Measurements from ENCODE around the gene DNAJA1.

Gene DNAJA1

DNA sequence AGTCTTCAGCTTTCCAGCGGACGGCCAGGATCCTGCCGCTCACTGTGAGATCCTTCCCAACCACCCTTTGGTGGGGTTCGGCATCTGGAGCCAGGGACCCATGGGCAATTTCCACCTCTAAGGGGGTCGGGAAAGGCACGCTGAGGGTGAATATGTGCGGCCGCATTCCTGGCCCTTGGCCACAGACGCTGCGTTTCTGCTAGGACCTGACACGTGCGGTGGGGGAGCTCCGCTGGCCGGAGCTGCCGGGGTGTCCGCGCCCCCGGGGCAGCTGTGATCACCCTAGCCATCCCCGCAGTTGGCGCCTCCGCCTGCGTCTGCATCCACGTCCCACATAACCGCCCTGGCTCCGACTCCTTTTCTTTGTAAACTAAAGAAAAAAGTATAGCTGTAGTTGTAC, 5.3 kb upstream of the DNAJA1 start:
- no peak overlapping the region for H3K4me3 ChIP-seq (ENCODE audit: control insufficient read depth, low read depth, low read length)
- TF ChIP-seq, protein P1, sequence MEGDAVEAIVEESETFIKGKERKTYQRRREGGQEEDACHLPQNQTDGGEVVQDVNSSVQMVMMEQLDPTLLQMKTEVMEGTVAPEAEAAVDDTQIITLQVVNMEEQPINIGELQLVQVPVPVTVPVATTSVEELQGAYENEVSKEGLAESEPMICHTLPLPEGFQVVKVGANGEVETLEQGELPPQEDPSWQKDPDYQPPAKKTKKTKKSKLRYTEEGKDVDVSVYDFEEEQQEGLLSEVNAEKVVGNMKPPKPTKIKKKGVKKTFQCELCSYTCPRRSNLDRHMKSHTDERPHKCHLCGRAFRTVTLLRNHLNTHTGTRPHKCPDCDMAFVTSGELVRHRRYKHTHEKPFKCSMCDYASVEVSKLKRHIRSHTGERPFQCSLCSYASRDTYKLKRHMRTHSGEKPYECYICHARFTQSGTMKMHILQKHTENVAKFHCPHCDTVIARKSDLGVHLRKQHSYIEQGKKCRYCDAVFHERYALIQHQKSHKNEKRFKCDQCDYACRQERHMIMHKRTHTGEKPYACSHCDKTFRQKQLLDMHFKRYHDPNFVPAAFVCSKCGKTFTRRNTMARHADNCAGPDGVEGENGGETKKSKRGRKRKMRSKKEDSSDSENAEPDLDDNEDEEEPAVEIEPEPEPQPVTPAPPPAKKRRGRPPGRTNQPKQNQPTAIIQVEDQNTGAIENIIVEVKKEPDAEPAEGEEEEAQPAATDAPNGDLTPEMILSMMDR (conservative IDR thresholded peaks at IDR 0.05; ENCODE audit: control insufficient read depth, insufficient read depth, low read depth, low read length): no peak
- no peak for DNase-seq (ENCODE audit: low read depth)

DNA sequence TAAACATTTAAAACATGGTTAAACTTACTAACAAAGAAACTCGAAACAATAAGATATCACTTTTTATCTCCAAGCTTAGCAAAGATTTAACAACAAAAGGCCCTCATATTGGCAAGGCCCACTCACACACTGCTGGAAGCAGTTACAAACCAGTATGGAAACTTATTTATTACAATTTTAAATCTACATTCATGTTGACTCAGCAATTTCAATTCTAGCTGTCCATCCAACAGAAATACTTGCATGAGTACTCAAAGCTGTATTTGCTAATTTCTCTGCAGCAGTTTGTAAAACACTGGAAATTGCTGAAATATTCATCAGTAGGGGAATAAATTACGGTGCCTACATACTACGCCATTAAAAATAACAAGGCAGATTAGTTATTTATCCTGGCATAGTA, 2.8 kb upstream of the DNAJA1 start:
- TF ChIP-seq, protein P1 (conservative IDR thresholded peaks at IDR 0.05; ENCODE audit: control insufficient read depth, insufficient read depth, low read depth, low read length): no peak
- no peak overlapping the region for H3K4me3 ChIP-seq (ENCODE audit: control insufficient read depth, low read depth, low read length)
- DNase-seq (ENCODE audit: low read depth): no peak

DNA sequence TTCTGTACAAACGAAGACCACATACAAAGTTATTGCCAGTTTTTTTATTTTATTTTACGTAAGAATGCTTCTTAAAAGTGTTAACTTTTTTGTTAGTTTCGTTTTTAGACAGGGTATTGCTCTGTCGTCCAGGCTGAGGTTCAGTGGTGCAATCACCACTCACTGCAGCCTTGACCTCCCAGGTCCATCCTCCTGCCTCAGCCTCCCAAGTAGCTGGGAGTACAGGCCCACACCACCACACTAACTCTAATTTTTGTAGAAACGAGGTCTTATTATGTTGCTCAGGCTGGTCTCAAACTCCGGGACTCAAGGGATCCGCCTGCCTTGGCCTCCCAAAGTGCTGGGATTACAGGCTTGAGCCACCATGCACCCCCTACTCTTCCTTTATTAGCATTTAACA, 2.3 kb upstream of the DNAJA1 start:
- no peak overlapping the region for H3K4me3 ChIP-seq (ENCODE audit: control insufficient read depth, low read depth, low read length)
- DNase-seq (ENCODE audit: low read depth): no peak
- TF ChIP-seq, protein P1 (conservative IDR thresholded peaks at IDR 0.05; ENCODE audit: control insufficient read depth, insufficient read depth, low read depth, low read length): no peak

DNA sequence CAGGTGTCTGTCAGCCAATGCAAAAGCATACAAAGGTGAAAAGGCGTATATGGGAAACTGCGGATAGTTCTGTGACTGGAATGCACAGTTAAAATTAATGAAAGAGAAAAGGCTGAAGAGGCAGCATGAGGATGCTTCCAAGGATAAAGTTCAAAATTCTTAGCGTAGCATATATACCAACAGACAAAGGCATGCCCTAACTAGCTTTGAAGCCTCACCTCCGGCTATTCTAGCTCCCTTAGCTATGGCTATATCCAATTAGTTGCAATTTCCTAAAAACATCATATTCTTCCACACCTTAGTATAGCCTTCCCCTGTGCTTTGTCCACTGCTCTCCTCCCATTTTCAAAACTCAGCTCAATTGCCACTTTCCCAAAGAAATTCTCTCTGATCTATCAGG, 1.4 kb upstream of the DNAJA1 start:
- DNase-seq (ENCODE audit: low read depth): no peak
- TF ChIP-seq, protein P1 (conservative IDR thresholded peaks at IDR 0.05; ENCODE audit: control insufficient read depth, insufficient read depth, low read depth, low read length): no peak
- H3K4me3 ChIP-seq (ENCODE audit: control insufficient read depth, low read depth, low read length): peak overlapping the region; percentile 97

DNA sequence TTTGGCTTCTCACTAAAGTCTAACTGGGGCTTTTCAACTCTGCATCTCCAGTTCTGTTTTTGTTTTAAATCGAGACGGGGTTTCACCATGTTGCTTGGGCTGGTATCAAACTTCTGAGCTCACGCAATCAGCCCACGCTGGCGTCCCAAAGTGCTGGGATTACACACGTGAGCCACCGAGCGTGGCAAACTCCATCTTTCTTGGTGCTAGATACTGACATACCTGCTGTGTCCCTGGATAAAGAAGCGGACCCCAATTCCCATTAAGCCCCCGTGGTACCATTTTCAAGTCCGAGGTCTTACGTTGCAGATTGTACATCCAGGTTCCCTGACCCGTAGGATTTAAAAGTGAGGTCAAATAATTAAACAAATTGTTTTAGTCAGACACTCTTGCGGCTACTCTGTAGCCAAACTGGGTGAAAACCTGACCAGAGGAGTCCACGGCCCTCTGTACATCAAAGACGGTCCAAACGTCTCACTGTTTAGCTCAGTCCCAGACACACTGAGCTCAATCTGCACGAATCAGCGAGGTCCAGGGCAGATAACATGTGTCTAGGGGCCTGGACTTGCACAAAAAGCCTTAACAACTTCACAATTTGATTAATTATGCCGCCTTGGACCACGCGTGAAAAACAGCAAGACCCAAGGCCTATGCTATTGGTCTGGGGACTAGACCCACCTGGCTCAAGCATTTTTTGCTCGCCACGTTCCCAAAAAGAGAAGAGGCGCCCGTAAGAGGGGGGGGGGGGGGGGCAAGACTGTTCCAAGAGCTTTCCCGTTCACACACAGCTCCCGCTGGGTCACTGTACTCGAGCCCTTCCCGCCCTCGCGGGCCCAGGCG, 727 bp upstream of the DNAJA1 start:
- H3K4me3 ChIP-seq (ENCODE audit: control insufficient read depth, low read depth, low read length): peak overlapping the region; percentile 97
- peak; percentile 51 for DNase-seq (ENCODE audit: low read depth)
- TF ChIP-seq, protein P1 (conservative IDR thresholded peaks at IDR 0.05; ENCODE audit: control insufficient read depth, insufficient read depth, low read depth, low read length): no peak

DNA sequence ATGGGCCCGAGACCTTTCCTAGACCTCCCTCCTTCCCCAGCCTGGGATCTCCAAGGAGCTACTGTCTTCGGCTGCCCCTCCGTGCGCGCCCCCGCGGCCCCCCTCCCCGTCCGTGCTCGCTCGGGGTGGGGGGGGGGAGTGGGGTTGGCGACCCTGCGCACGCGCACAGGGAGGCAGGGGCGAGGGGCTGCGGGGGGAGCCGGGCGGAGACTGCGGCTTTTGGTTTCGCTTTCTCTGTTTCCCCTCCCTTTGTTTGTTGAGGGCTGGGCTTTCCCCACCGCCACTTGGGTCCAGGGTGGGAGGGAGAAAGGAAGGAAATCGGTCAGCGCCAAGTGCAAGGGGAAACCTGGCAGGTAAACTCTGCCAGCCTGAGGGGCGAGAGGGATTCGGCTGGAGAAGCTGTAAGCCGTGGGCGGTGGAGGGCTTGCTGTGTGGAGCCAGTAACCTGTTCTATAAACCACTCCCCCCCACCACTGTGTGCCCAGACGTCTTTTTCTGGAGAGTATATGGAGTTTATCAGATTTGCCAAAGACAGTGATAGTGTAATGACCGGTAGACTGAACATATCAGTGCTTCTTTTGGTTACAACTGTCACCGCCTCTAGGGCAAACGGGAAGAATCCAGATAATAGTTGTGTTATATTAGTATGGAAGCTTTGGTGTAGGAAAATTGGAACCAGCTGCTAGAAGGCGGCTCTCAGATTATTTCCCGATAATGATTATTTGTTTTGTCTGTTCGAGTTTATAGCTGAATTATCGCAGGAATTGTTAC, 684 bp downstream of the DNAJA1 start:
- DNase-seq (ENCODE audit: low read depth): peak; percentile 27
- TF ChIP-seq, protein P1 (conservative IDR thresholded peaks at IDR 0.05; ENCODE audit: control insufficient read depth, insufficient read depth, low read depth, low read length): no peak
- peak overlapping the region; percentile 97 for H3K4me3 ChIP-seq (ENCODE audit: control insufficient read depth, low read depth, low read length)

Measured in fibroblast of mammary gland (primary cell).